Measurements from ENCODE around the gene MSL1.

MSL1 gene

GRCh38 chr17:40170325-40170724, 48.6 kb downstream of the MSL1 start:
- TF ChIP-seq, protein P1, sequence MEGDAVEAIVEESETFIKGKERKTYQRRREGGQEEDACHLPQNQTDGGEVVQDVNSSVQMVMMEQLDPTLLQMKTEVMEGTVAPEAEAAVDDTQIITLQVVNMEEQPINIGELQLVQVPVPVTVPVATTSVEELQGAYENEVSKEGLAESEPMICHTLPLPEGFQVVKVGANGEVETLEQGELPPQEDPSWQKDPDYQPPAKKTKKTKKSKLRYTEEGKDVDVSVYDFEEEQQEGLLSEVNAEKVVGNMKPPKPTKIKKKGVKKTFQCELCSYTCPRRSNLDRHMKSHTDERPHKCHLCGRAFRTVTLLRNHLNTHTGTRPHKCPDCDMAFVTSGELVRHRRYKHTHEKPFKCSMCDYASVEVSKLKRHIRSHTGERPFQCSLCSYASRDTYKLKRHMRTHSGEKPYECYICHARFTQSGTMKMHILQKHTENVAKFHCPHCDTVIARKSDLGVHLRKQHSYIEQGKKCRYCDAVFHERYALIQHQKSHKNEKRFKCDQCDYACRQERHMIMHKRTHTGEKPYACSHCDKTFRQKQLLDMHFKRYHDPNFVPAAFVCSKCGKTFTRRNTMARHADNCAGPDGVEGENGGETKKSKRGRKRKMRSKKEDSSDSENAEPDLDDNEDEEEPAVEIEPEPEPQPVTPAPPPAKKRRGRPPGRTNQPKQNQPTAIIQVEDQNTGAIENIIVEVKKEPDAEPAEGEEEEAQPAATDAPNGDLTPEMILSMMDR (conservative IDR thresholded peaks at IDR 0.05; ENCODE audit: low read depth), result no peak
- ChIA-PET POLR2A (ENCODE audit: low non-redundant PET) (no interaction called here), CTCF (interaction anchor here (0.5 to 1.5 kb wide), 2 partner anchors 22 to 144 kb away, joined by 3 read pairs; no protein-coding TSS in a partner anchor)
- H3K27ac ChIP-seq, result no peak overlapping the region
- DNase-seq (ENCODE audit: low spot score), result no peak

DNA sequence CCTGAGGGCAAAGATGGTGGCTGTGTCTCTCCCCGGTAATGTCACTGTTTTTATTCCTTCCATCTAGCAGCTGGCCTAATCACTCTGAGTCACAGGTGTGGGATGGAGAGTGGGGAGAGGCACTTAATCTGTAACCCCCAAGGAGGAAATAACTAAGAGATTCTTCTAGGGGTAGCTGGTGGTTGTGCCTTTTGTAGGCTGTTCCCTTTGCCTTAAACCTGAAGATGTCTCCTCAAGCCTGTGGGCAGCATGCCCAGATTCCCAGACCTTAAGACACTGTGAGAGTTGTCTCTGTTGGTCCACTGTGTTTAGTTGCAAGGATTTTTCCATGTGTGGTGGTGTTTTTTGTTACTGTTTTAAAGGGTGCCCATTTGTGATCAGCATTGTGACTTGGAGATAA, 50.0 kb downstream of the MSL1 start:
- ChIA-PET POLR2A (ENCODE audit: low non-redundant PET) (no interaction called here), CTCF (no interaction called here)
- DNase-seq (ENCODE audit: low spot score), result no peak
- no peak overlapping the region for H3K27ac ChIP-seq
- TF ChIP-seq, protein P1 (conservative IDR thresholded peaks at IDR 0.05; ENCODE audit: low read depth), result no peak

DNA sequence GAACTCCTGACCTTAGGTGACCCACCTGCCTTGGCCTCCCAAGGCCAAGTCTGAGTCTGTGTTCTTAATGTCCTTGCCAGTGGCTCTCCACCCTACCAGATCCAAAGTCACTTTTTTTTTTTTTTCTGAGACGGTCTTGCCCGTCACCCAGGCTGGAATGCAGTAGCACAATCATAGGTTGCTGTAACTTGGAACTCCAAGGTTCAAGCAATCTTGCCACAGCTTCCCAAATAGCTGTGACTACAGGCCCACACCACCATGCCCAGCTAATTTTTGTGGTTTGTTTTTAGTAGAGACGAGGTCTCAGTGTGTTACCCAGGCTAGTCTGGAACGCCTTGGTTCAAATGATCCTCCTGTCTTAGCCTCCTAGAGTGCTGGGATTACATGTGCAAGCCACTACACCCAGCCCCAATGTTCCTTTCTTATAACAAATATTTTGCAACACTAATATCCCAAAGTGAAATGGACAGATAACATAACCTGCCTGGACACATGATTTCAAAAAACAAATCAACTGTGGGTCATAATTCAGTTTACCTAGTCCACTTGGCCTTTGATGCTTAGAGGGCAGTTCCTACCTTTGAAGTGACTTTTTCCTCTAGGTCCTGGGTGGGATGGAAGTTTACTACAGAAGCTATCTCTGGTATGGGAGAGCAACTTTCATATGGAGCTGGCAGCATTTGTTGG, 51.5 kb downstream of the MSL1 start:
- no peak overlapping the region for H3K27ac ChIP-seq
- DNase-seq (ENCODE audit: low spot score), result no peak
- TF ChIP-seq, protein P1 (conservative IDR thresholded peaks at IDR 0.05; ENCODE audit: low read depth), result no peak
- ChIA-PET CTCF (interaction anchor here (0.6 kb wide), 1 partner anchor 29 kb away, joined by 4 read pairs; no protein-coding TSS in a partner anchor), POLR2A (ENCODE audit: low non-redundant PET) (interaction anchor here (0.7 kb wide), 1 partner anchor 31 kb away, joined by 9 read pairs; no protein-coding TSS in a partner anchor)

DNA sequence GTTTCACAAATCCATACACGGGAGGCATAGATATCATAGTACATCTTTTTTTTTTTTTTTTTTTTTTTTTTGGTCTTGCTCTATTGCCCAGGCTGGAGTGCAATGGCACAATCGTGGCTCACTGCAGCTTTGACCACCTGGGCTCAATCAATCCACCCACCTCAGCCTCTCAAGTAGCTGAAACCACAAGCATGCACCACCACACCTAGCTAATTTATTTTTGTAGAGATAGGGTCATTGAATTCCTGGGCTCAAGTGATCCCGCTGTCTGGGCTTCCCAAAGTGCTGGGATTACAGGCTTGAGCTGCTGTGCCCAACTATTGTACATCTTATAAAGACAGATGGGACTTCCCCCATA, 52.0 kb downstream of the MSL1 start:
- POLR2A ChIA-PET (ENCODE audit: low non-redundant PET), result interaction anchor here (0.7 kb wide), 1 partner anchor 32 kb away, joined by 9 read pairs; no protein-coding TSS in a partner anchor
- CTCF ChIA-PET, result interaction anchor here (0.6 kb wide), 1 partner anchor 29 kb away, joined by 4 read pairs; no protein-coding TSS in a partner anchor
- TF ChIP-seq, protein P1 (conservative IDR thresholded peaks at IDR 0.05; ENCODE audit: low read depth), result no peak
- H3K27ac ChIP-seq, result no peak overlapping the region
- no peak for DNase-seq (ENCODE audit: low spot score)

GRCh38 chr17:40174514-40174913, 52.7 kb downstream of the MSL1 start:
- ChIA-PET CTCF (no interaction called here), POLR2A (ENCODE audit: low non-redundant PET) (no interaction called here)
- TF ChIP-seq, protein P1 (conservative IDR thresholded peaks at IDR 0.05; ENCODE audit: low read depth), result no peak
- no peak for DNase-seq (ENCODE audit: low spot score)
- peak overlapping the region; percentile 42 for H3K27ac ChIP-seq

GRCh38 chr17:40175928-40176753, 54.4 kb downstream of the MSL1 start:
- H3K27ac ChIP-seq, result peak overlapping the region; percentile 77
- POLR2A ChIA-PET (ENCODE audit: low non-redundant PET), result interaction anchor here (0.5 to 0.7 kb wide), 3 partner anchors 31 to 1834 kb away, joined by 3 to 9 read pairs (median 4); no protein-coding TSS in a partner anchor
- TF ChIP-seq, protein P1 (conservative IDR thresholded peaks at IDR 0.05; ENCODE audit: low read depth), result no peak
- peak; percentile 92 for DNase-seq (ENCODE audit: low spot score)
- CTCF ChIA-PET, result interaction anchor here (0.7 to 0.9 kb wide), 4 partner anchors 15 to 35 kb away, joined by 3 to 4 read pairs (median 3); no protein-coding TSS in a partner anchor

Data from RWPE1 (cell line).